ENCODE data around the gene UBXN10.

Gene UBXN10

DNA sequence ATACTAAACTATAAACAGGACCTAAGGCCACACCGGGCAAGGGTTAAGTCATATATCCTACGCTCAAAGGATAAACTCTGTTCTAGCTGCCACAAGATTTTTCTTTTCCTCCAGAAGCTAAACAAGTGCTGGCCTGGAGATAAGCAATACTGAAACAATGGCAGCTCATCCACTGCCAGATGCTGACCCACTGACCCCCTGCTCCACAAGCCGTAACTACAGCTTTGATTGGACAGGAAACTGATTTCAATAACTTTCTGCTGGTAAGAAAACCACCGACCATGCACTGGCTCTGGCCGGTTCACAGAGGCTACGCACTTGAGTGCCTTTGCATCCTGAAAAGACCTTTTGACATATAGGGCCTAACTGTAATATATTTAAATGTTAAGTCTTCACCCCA, 51.8 kb downstream of the UBXN10 start:
- DNase-seq (ENCODE audit: low spot score), result no peak

- DNase-seq (ENCODE audit: low spot score), result no peak
These were observed 54.1 kb downstream of the UBXN10 start for GRCh38 chr1:20240012-20240411.

DNA sequence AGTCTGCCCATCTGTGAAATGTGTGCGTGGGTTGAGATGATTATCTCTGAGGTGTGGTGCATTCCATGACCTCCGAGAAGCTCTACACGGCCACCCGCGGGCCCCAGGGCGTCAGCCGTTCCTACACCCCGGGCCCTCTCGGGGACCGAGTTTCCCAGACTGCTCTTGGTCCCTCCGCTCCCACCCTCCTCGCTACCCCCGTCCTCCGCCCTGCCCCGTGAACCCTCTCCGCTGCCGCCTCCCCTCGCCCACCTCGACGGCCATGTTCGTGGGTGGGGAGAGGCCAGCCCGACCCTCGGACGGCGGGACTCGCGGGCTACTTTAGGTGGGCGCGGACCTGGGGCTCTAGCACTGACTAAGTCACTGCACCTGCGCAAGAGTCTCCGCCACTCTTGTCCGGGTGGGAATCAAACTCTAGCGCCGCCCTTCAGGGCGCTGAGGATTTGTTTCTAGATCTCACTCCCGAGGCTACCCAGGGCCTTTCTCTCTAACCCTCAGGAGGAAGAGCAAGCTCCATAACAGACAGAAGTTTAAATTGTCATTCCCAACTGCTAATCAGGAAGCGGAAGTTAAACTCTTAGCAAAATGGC, 57.1 kb downstream of the UBXN10 start:
- no peak for DNase-seq (ENCODE audit: low spot score)

All from AG08396 (cell line).